Keratinocyte (primary cell): ENCODE data around the gene ASB10.

Experiments
- CTCF ChIP-seq, 3 experiments: IDR thresholded peaks in 1 of 3; conservative IDR thresholded peaks in 1 of 3; optimal IDR thresholded peaks in 1 of 3; 2 replicates in 2 of 3; 3 replicates in 1 of 3; pipeline versions ENCODE3 to v1.5.1; 2011; ENCODE audit warnings: low read length in 3 of 3, mild to moderate bottlenecking in 3 of 3, moderate library complexity in 2 of 3, control low read depth in 1 of 3, inconsistent platforms in 1 of 3; ENCODE audit not compliant: insufficient read depth in 2 of 3; ENCODE audit errors: extremely low read depth in 1 of 3
- EZH2 ChIP-seq: IDR thresholded peaks from one replicate; pipeline ENCODE4 v1.6.1; 2012; ENCODE audit warnings: inconsistent platforms, mild to moderate bottlenecking, low read length, moderate library complexity

GRCh38 chr7:151226875-151227782 is 40.1 kb upstream of the ASB10 start, which contains the start of gene ABCF2:
- TF ChIP-seq CTCF (optimal IDR thresholded peaks at IDR 0.05 in 1 of 3, IDR thresholded peaks at IDR 0.05 in 1 of 3, conservative IDR thresholded peaks at IDR 0.05 in 1 of 3; ENCODE audit: extremely low read depth in 1 of 3, insufficient read depth in 2 of 3, low read length in 3 of 3) (no peak), EZH2 (no peak)
